UCSD-AML1 (cell line): ENCODE measurements around the gene TLL1.

Source experiments
- DNase-seq: peaks from one replicate; lab custom pipeline; 2025; ENCODE audit not compliant: unreplicated experiment; lab: John Stamatoyannopoulos, UW

TLL1 gene

GRCh38 chr4:166143227-166143626 lies 270.2 kb downstream of the TLL1 start:
- DNase-seq: no peak

DNA sequence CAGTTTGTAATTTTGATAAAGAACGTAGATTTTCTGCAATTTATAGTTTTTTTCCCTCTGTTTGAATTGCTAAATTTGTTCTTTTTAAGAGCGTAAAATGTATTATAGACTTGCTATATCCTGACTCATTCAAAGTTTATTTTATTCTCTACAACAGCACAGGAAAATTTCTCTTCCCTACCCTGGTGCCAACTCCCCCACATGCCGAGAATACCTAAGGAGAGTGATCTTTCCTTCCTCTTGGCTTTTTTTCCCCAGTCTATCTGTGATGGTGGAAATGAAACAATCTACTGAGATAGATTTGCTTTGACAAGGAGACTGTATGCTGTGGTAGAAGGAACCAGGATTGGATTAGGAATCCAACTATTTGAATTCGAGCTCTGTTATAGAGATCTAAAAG lies 271.6 kb downstream of the TLL1 start:
- no peak for DNase-seq

DNA sequence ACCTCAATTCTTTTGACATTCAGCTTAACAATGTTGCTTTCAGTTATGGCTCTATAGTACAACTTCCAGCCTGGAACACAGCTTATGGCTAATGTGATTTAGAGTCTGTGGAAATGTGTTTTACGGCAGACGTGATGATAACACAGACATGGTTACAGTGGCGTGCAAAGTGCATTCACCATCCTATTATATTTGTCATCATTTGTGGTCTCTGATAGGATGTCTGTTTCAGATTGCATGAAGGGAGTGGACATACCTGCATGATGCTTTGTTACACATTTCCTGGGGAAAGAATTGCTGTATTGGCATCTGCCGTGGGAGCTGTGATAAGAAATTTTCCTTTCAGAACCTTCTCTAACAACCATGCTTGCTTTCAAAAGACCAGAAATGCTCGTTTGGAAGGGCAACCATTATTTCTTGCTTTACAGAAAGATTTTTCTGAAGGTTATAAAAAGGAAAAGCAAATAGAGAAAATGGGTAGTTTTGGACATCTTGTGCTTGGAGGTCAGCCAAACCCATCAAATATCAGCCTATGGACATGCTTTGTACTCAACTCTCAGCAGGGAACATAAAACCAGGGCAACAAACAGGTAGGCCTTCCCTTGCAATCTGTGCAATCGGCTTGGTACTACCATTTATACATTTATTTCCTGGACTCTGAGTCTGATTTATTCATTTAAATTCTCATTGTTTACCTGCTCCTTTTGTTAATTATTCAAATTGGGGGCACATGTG lies 273.9 kb downstream of the TLL1 start:
- DNase-seq: no peak
